K562 treated with DMSO at 1 percent for 24 hours (cell line): Measurements from ENCODE around the gene RPS29. TPM values are rescaled to one million over a fixed set of nuclear protein-coding genes. Genes with fewer than 3 reads are reported as not detected.

Experiments used
- total RNA-seq: library from RNA; unstranded; fragments of 300-600 nt; gene quantifications from 2 replicates; pipeline ENCODE4 v1.2.3, GENCODE V29; 2022; ENCODE audit warnings: low read depth; ENCODE audit not compliant: insufficient read depth

Gene RPS29
- 6,039 and 6,660 TPM in 2 replicates for total RNA-seq

DNA sequence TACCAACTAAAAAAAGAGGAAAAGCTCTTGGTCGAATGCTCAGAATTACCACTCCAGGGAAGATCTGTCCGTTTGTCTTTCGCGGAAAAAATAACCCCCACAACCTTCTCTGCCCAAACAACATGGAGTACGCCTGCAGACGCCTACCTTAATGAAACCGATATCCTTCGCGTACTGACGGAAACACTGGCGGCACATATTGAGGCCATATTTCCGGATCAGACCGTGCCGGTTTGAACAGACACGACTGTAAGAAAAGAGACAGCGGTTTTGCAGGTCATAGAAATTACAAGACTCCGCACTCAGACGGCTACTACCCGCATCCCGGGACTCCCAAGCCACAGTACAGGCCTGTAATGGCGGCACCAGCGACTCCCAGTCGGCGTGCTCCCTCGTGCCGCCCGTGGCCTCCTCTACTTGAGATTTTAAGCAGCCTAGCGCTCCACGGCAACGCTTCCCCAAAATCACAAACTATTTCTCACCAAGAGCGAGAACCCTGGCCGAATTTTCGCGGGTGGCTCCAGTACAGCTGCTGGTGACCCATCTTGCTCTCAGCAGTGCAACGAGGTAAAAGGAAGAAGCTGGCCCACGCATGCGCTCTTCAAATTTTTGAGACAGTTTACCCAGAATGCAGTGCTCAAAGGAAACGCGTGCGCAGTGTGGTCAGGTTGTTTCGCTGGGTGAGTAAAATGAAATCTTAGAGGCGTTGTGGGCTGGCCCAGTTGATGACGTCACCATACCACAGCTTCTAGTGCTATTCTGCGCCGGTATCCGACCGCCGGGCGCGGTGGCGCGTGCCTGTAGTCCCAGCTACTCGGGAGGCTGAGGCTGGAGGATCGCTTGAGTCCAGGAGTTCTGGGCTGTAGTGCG, at the start of gene RPS29:
TSS of gene RPS29 (minus strand) at position 578 of the 870 bp plus-strand sequence. CDS start at position 544, 34 bp downstream.

DNA sequence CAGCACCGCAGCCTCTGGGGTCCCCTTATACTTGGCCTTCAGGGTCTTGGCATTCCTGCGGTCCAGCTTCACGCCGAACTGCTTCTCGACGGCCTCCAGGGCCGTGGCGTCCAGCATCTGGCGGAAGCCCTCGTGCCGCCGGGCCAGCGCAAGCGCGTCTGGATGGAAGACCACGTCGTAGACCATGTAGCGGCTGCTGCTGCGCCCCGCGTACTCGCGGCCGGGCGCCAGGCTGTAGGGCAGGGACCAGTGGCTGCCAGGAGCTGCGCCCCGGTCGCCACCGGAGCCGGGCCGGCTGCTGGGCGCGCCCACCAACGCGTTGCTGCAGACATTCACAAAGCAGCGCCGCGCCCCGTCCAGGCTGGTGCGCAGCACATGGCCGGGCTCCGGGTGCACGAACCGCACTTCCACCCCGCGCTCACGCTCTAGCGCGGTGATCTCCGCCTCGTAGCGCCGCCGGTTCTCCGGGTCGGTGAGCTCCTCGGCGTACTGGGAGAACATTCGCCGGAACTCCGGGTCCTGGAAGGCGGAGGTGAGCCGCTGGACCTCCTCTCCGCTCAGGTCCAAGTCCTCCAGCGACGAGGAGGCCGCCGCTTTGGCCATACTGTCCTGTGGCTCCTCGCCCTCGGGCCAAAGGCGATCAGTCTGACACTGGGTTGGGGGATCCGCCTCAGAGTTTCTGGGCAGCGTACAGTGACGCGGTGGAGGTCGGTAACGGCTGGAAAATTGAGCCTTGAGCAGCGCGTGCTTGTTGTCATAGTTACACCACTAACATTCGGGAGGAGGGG, 48.6 kb upstream of the RPS29 start, which contains the start of gene DNAAF2:
TSS of gene DNAAF2 (minus strand) at position 698 of the 788 bp plus-strand sequence. CDS start at position 603, 95 bp downstream.

DNA sequence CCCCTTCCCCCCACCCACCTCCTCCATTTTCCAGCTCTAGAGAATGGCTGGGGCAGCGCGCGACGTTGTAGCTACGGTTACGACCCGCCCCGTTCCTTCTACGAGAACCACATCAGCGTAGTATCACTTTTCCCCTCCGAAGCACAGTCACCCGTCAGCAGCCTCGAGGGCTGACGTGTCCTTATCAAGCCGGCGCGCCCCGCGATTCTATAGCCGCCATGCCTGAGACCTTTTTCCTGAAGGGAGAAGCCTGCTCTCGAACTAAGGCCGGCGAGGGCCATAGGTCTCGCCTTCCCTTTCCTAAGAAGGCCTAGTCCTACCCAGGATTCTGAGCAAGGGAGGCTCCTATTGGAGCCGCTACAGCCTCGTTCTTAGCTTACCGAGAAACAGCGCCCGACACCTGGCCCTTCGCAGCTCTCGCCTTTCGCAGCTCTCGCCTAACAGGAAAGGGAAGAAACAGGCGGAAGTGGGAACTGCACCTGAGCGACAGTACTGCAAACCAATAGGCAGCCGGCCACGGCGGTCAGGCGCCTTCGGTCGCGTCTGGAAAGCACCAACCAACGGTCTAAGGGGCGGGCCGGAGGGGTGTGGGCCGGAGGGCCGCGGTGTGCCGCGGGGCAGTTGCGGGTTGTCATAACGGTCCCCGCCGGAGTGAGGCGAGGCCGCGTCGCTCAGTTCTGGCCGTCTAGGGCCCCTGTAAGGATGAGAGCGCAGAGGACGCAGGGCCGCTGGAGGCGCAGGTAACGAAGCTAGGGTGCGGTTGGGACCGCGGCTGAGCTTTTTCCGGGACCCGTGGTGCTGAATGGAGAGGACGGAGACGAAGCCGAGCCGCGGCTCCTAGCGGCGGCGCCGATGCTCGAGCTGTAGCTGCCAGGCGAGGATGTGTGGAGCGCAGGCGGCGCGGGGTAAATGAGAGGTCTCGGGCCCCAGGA, 34.3 kb upstream of the RPS29 start, which contains the start of the genes MGAT2 and RPL36AL:
TSS of gene MGAT2 (plus strand) at position 618 of the 932 bp plus-strand sequence. CDS start 470 bp downstream, outside the sequence.
TSS of gene RPL36AL (minus strand) at position 445 of the 932 bp plus-strand sequence. CDS start 1,522 bp downstream, outside the sequence.

DNA sequence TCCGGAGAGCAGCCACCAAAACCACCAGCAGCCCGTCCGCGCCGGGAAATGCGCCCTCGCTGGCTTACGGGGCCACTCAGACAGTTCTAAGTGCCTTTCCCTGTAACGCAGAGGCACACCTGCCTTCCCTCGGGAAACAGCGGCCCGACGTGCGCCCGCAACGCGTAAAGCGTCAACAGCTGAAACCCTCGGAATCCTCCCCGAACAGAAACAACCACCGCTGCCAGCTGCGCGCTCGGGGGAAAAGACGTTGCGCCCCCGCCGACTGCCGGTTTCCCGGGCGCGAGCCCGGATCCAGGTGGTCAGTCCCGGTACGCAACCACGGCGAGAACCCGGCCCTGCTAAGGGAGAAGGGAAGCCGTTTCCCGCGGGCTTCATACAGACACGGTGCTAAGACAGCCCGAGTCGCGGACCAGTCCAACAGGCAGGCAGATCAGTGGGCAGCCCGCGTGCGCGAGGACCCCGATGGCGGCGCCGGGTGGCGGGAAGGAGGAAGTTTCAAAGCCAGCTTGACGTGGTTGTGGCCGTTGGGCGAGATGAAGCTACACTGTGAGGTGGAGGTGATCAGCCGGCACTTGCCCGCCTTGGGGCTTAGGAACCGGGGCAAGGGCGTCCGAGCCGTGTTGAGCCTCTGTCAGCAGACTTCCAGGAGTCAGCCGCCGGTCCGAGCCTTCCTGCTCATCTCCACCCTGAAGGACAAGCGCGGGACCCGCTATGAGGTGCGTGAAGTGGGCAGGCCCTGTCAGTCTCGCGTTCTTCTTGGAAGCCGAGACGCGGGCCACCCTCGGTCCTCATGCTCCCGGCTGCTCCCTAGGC, 12.5 kb upstream of the RPS29 start, which contains the start of gene LRR1:
TSS of gene LRR1 (plus strand) at position 456 of the 816 bp plus-strand sequence. CDS start at position 537, 81 bp downstream.

Other genes with a start within 250 kb of the RPS29 start
- gene LRR1, start 12.6 kb upstream of the RPS29 start, total RNA-seq, result 15.0 and 18.2 TPM in 2 replicates
- 146 and 163 TPM in 2 replicates for gene RPL36AL, start 34.2 kb upstream of the RPS29 start, total RNA-seq
- gene MGAT2, start 34.4 kb upstream of the RPS29 start, total RNA-seq, result 32.8 and 39.7 TPM in 2 replicates
- gene DNAAF2, start 48.9 kb upstream of the RPS29 start, total RNA-seq, result 6.3 and 7.6 TPM in 2 replicates
- 7.3 and 12.6 TPM in 2 replicates for gene POLE2, start 101.8 kb upstream of the RPS29 start, total RNA-seq
- gene KLHDC1, start 106.7 kb upstream of the RPS29 start, total RNA-seq, result 0.65 and 1.9 TPM in 2 replicates
- gene KLHDC2, start 181.8 kb upstream of the RPS29 start, total RNA-seq, result 37.3 and 39.6 TPM in 2 replicates